Heart left ventricle (tissue), 13 donors: ENCODE measurements around the gene NEMP1.

ENCODE experiments used
- CTCF ChIP-seq, 12 donors: fragments of 200-600 bp; sonication (generic) in 4 of 12; IDR thresholded peaks; one replicate each; pipeline versions ENCODE4 v1.5.0 to v1.8.0; 2018 to 2022; ENCODE audit warnings: antibody characterized with exemption in 12 of 12, mild to moderate bottlenecking in 5 of 12
- POLR2A ChIP-seq, 2 donors: fragments of 450-650 bp; IDR thresholded peaks; one replicate each; pipeline ENCODE4 v1.6.1; 2017; ENCODE audit warnings: antibody characterized with exemption in 2 of 2, mild to moderate bottlenecking in 2 of 2, moderate library complexity in 2 of 2
- donor health status: ischemic (EF 13 %, LVEDD 7.1; RV severe dilation, severe dysfunction).
- donor health status: DM: no; HTN: yes; CAD: no.
- donor health status: DM: no; HTN: no; CAD: no.
- donor health status: ischemic (EF 25% LVEDD 6.9; RV normal size, moderate dysfunction).
- donor health status: ischemic (EF 25% LVEDD 5.7; RV mildly dilated, moderate dysfunction).
- donor health status: ischemic (EF 35%, LVEDD 5.7; RV mildly dilated, moderate dysfunction).
- donor health status: nonischemic (EF 11% LVEDD 7.7; RV severe dilation, severe dysfunction).
- donor health status: DM: yes; HTN: yes; CAD: no.
- donor health status: PGD.
- donor health status: ischemic (EF 29% LVEDD 5.4; RV normal size, mild dysfunction).
- donor health status: nonischemic (EF 23%, LVEDD 6.1; RV moderate dilation, normal function).

GRCh38 chr12:57087691-57088353 is 9.2 kb upstream of the NEMP1 start:
- no peak for TF ChIP-seq CTCF (IDR thresholded peaks at IDR 0.05)
- TF ChIP-seq POLR2A (IDR thresholded peaks at IDR 0.05), result no peak
